GM23338 (cell line): ENCODE results near the gene FHIT.

Experiments
- CREB1 ChIP-seq: fragments of 250-450 bp; sonication (Bioruptor Pico); IDR thresholded peaks from 2 replicates; pipeline ENCODE4 v1.5.0; 2020; ENCODE audit warnings: low read depth, mild to moderate bottlenecking, moderate library complexity
- CTCF ChIP-seq, 2 experiments: fragments of 200-600 bp in 1 of 2; sonication (generic) in 1 of 2; conservative IDR thresholded peaks; 2 replicates each; pipeline versions ENCODE4 v1.5.1 to v1.6.1; 2016 to 2017; ENCODE audit warnings: antibody characterized with exemption in 2 of 2, low read depth in 2 of 2, mild to moderate bottlenecking in 2 of 2, moderate library complexity in 1 of 2
- ETS1 ChIP-seq: IDR thresholded peaks from 2 replicates; pipeline ENCODE4 v1.6.1; 2016; ENCODE audit warnings: antibody characterized with exemption
- EZH2 ChIP-seq: fragments of 200-600 bp; sonication (generic); IDR thresholded peaks from one replicate; pipeline ENCODE4 v1.8.0; 2017; ENCODE audit warnings: antibody characterized with exemption, mild to moderate bottlenecking, low read depth; ENCODE audit not compliant: unreplicated experiment
- EZH2phosphoT487 ChIP-seq: fragments of 200-600 bp; sonication (generic); IDR thresholded peaks from one replicate; pipeline ENCODE4 v1.8.1; 2018; ENCODE audit warnings: antibody characterized with exemption; ENCODE audit not compliant: unreplicated experiment
- JUNB ChIP-seq: IDR thresholded peaks from one replicate; pipeline ENCODE4 v1.6.1; 2016; ENCODE audit warnings: antibody characterized with exemption; ENCODE audit not compliant: unreplicated experiment
- NANOG ChIP-seq: IDR thresholded peaks from 2 replicates; pipeline ENCODE4 v1.6.1; 2016; ENCODE audit warnings: antibody characterized with exemption, borderline replicate concordance
- POLR2AphosphoS5 ChIP-seq: IDR thresholded peaks from 2 replicates; pipeline ENCODE4 v1.6.1; 2016; ENCODE audit warnings: antibody characterized with exemption, low read depth
- REST ChIP-seq: IDR thresholded peaks from one replicate; pipeline ENCODE4 v1.6.1; 2018; ENCODE audit warnings: antibody characterized with exemption; ENCODE audit not compliant: unreplicated experiment
- STAT1 ChIP-seq: IDR thresholded peaks from one replicate; pipeline ENCODE4 v1.6.1; 2016; ENCODE audit warnings: antibody characterized with exemption; ENCODE audit not compliant: unreplicated experiment

DNA sequence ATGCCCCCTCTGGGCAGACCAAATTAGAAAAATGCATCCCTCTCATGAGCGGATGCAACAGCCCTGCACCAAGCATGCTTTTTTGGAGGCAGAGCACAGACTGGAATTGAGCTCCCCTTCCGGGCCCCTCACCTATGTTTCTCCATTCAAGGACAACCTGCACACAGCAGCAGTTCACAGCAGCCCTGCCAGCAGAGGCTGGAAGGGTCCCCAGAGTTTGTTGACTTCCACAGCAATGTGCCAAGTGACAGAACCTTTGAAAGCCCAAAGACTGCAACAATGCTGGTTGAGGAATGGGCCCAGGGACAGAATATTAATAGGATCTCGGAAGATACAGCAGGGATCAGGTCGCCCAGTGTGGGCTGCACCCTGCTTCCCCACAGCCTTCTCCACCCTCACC lies 650.4 kb downstream of the FHIT start:
- TF ChIP-seq JUNB (no peak), CTCF (conservative IDR thresholded peaks at IDR 0.05; ENCODE audit: low read depth in 2 of 2) (no peak), EZH2phosphoT487 (no peak), REST (no peak), EZH2 (no peak), CREB1 (CRISPR knock-in tag) (no peak), POLR2AphosphoS5 (no peak), NANOG (no peak), ETS1 (no peak), STAT1 (no peak)
